Nephron (organoid): ENCODE results near the gene MED13L.
A peak's percentile ranks its signal among the peaks of the same experiment; 100 is the strongest.

Experiments
- H3K27ac Mint-ChIP-seq, 3 experiments: 2 replicates each; pipeline ENCODE4 v1.8.0; 2020; ENCODE audit warnings: mixed read lengths in 3 of 3, mild to moderate bottlenecking in 2 of 3, moderate library complexity in 1 of 3
- H3K27me3 Mint-ChIP-seq: 2 replicates; pipeline ENCODE4 v1.8.0; 2021; ENCODE audit warnings: low read depth, mild to moderate bottlenecking, moderate library complexity, mixed read lengths
- H3K36me3 Mint-ChIP-seq: 2 replicates; pipeline ENCODE4 v1.8.0; 2020; ENCODE audit warnings: low read depth, mixed read lengths
- H3K4me1 Mint-ChIP-seq: 2 replicates; pipeline ENCODE4 v1.8.0; 2020; ENCODE audit warnings: mixed read lengths
- H3K4me3 Mint-ChIP-seq, 3 experiments: 2 replicates each; pipeline ENCODE4 v1.8.0; 2020; ENCODE audit warnings: mild to moderate bottlenecking in 3 of 3, mixed read lengths in 3 of 3, moderate library complexity in 2 of 3
- H3K9me3 Mint-ChIP-seq: 2 replicates; pipeline ENCODE4 v1.8.0; 2020; ENCODE audit warnings: mixed read lengths
- TF ChIP-seq, protein P1 (sequence below), 3 experiments: fragments of 200-600 bp; sonication (generic); IDR thresholded peaks; one replicate each; pipeline ENCODE4 v1.5.0; 2021; ENCODE audit warnings: antibody characterized with exemption in 3 of 3; ENCODE audit not compliant: unreplicated experiment in 3 of 3

Gene MED13L

DNA sequence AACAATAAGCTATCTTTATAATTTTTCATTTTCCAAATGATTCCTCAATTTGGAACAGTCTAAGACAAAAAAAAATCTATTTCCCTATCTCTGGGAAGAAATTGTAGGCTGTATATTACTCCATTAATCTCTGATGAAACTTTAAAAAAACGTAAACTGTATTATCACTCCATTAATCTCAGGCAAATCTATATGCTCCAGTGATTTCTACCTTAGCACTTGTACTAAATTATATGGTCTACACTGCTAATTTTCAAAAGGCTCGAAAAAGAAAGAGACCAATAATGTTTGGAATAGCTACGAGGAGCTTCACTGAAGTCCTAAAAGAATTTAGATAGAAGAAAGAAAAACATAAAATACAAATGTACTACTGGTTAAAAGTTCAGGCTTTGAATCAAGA lies 19.7 kb downstream of the MED13L start:
- H3K4me3 Mint-ChIP-seq = no peak overlapping the region
- TF ChIP-seq, protein P1, sequence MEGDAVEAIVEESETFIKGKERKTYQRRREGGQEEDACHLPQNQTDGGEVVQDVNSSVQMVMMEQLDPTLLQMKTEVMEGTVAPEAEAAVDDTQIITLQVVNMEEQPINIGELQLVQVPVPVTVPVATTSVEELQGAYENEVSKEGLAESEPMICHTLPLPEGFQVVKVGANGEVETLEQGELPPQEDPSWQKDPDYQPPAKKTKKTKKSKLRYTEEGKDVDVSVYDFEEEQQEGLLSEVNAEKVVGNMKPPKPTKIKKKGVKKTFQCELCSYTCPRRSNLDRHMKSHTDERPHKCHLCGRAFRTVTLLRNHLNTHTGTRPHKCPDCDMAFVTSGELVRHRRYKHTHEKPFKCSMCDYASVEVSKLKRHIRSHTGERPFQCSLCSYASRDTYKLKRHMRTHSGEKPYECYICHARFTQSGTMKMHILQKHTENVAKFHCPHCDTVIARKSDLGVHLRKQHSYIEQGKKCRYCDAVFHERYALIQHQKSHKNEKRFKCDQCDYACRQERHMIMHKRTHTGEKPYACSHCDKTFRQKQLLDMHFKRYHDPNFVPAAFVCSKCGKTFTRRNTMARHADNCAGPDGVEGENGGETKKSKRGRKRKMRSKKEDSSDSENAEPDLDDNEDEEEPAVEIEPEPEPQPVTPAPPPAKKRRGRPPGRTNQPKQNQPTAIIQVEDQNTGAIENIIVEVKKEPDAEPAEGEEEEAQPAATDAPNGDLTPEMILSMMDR (IDR thresholded peaks at IDR 0.05; ENCODE audit: unreplicated experiment in 3 of 3) = no peak
- peaks cover 49% of the 10 kb centered on the region for H3K4me1 Mint-ChIP-seq
- peaks cover 7% of the 10 kb centered on the region for H3K9me3 Mint-ChIP-seq
- peak overlapping the region in 1 of 3 experiments; percentile 32 for H3K27ac Mint-ChIP-seq
- H3K36me3 Mint-ChIP-seq = peaks cover 11% of the 10 kb centered on the region
- H3K27me3 Mint-ChIP-seq = no peaks in the 10 kb centered on the region

DNA sequence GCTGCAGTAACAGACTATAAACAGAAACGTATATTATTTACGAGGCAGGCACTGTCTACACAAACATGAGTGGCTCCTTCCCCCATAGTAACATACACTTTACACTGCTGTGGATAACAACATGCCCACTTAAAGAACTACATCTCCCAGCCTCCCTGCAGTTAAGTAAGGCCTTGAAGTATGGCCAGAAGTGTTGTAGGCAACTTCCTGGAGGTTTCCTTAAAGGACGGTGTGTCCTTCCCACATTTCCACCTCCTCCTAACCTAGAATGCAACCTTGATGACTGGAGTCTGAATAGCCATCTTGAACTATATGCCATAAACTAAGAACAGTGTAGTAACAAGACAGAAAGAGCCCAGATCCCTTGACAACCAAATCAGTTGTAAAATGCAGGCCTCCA lies 20.3 kb downstream of the MED13L start:
- H3K9me3 Mint-ChIP-seq = peaks cover 12% of the 10 kb centered on the region
- peak overlapping the region; percentile 1 to 75 (median 45) for H3K27ac Mint-ChIP-seq
- H3K27me3 Mint-ChIP-seq = no peaks in the 10 kb centered on the region
- TF ChIP-seq, protein P1 (IDR thresholded peaks at IDR 0.05; ENCODE audit: unreplicated experiment in 3 of 3) = no peak
- H3K4me1 Mint-ChIP-seq = peaks cover 45% of the 10 kb centered on the region
- H3K36me3 Mint-ChIP-seq = peaks cover 17% of the 10 kb centered on the region
- no peak overlapping the region for H3K4me3 Mint-ChIP-seq

DNA sequence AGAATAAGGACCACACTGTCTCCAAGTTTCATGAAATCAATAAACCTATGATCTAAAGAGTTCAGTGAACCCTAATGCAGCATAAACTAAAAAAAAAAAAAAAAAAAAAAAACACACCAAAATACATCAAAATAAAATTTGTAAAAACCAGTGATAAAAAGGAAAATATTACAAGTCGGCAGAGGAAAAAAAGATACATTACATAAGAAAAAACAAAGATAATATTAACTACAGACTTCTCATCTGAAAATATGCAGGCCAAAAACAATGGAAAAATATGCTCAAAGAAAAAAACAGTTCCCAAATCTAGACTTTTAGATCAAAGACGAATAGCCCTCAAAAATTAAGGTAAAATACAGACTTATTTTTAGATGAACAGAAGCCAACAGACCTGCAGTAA lies 27.6 kb downstream of the MED13L start:
- Mint-ChIP-seq H3K27ac (no peak overlapping the region), H3K4me1 (peaks cover 31% of the 10 kb centered on the region), H3K4me3 (no peak overlapping the region), H3K9me3 (peaks cover 41% of the 10 kb centered on the region), H3K36me3 (peaks cover 41% of the 10 kb centered on the region), H3K27me3 (no peaks in the 10 kb centered on the region)
- TF ChIP-seq, protein P1 (IDR thresholded peaks at IDR 0.05; ENCODE audit: unreplicated experiment in 3 of 3) = no peak

DNA sequence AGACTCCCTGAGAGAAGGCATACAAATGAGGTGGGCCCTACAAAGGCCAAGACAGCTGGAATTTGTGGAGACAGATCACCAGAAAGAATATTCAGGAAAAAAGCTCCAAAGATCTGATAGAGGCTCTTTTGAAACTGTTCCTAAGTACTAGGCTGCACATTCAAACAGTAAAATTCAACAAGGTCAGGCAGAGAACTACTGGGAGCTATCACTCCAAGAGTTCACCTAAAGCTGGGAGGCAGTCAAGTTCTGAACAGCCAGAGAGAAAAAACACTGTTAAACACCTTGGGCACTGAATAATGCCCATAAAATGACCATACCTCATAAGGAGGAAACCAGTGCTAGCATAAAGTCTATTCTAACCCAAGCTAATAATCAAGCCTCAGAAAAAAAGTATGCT lies 28.6 kb downstream of the MED13L start:
- Mint-ChIP-seq H3K27ac (no peak overlapping the region), H3K36me3 (peaks cover 38% of the 10 kb centered on the region), H3K9me3 (peaks cover 39% of the 10 kb centered on the region), H3K4me3 (no peak overlapping the region), H3K4me1 (peaks cover 36% of the 10 kb centered on the region), H3K27me3 (no peaks in the 10 kb centered on the region)
- TF ChIP-seq, protein P1 (IDR thresholded peaks at IDR 0.05; ENCODE audit: unreplicated experiment in 3 of 3) = no peak

DNA sequence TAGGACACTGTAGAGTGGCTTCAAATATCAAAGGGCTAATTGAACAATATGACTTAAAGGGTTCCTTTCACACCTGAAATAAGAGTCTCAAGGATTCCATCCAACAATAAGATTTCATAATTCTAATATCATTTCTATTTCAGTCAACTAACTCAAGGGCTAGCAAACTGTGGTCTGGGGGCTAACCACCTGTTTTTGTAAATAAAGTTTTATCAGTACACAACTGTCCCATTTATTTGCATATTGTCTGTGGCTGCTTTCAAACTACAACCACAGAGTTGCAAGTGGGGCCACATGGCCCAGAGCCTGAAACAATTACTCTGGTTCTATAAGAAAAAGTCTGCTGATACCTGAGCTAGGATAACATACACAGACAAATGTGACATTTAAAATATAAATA lies 29.1 kb downstream of the MED13L start:
- Mint-ChIP-seq H3K4me3 (no peak overlapping the region), H3K36me3 (peaks cover 36% of the 10 kb centered on the region), H3K9me3 (peaks cover 38% of the 10 kb centered on the region), H3K27ac (no peak overlapping the region), H3K4me1 (peaks cover 41% of the 10 kb centered on the region), H3K27me3 (no peaks in the 10 kb centered on the region)
- TF ChIP-seq, protein P1 (IDR thresholded peaks at IDR 0.05; ENCODE audit: unreplicated experiment in 3 of 3) = no peak

DNA sequence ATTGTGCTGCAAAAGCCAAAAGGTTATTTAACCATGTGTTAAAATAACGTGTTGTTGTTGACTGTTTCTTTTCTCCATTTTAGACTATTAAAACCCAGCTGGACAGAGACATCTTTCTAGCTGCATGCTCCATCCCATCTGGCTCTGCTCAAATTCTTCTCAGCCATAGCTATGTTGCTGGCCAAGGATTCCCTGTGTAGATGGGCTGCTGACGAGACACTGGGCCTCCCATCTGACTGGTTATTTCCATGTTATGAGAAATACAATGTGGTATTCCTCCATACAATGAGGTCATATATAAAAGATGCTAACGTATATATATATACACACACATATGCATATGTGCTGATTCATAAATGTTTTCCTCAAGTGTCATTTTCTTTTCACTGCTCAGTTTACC lies 30.1 kb downstream of the MED13L start:
- H3K27ac Mint-ChIP-seq = peak overlapping the region in 1 of 3 experiments; percentile 69
- H3K4me3 Mint-ChIP-seq = no peak overlapping the region
- peaks cover 31% of the 10 kb centered on the region for H3K9me3 Mint-ChIP-seq
- no peaks in the 10 kb centered on the region for H3K27me3 Mint-ChIP-seq
- TF ChIP-seq, protein P1 (IDR thresholded peaks at IDR 0.05; ENCODE audit: unreplicated experiment in 3 of 3) = no peak
- H3K4me1 Mint-ChIP-seq = peaks cover 51% of the 10 kb centered on the region
- peaks cover 26% of the 10 kb centered on the region for H3K36me3 Mint-ChIP-seq
